Astrocyte of the spinal cord (primary cell): ENCODE data around the gene MPPED1.

Experiments
- DNase-seq: peaks from one replicate; pipeline ENCODE4 v3.0.0; 2011; ENCODE audit warnings: low read depth, low spot score
- H3K4me3 ChIP-seq: 2 replicates; pipeline ENCODE4 v1.5.1; 2011; ENCODE audit warnings: low read depth, mild to moderate bottlenecking, low read length, moderate library complexity
- in situ Hi-C: cut with HindIII; loops from 2 replicates; pipeline ENCODE4 v1.10.0; 2017; ENCODE audit warnings: low sequenced_read_pairs
- TF ChIP-seq, protein P1 (sequence below): IDR thresholded peaks from 2 replicates; pipeline ENCODE4 v1.5.1; 2012; ENCODE audit warnings: low read depth, mild to moderate bottlenecking, low read length, inconsistent platforms

The MPPED1 gene

DNA sequence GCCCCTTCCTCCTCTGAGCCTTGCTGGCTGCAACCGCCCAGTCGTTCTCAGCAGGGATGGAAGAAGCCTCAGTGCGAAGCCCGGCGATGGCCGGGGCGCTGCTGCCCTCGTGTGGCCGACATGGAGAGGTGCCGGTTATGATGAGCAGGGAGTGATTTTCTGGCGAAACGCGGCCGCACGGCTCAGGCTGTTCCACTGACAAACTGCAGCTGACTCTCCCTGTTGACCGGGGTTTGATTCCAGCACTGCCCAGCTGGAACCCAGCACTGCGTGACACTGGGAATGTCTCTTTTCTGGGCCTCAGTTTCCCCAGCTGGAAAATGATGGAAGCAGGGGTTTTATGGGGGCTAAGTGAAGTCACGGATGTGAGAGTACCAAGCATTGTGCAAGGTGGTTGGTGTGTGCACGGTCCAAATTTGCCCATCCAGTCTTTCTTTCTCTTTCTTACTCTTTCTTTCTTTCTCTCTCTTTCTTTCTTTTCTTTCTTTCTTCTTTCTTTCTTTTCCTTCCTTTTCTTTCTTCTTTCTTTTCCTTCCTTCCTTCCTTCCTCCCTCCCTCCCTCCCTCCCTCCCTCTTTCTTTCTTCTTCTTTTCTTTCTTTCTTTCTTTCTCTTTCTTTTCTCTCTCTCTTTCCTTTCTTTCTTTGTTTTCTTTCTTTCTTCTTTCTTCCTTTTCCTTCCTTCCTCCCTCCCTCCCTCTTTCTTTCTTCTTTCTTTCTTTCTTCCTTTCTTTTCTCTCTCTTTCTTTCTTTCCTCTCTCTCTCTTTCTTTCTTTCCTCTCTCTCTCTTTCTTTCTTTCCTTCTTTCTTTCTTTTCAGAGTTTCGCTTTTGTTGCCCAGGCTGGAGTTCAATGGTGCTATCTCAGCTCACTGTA lies 25.8 kb upstream of the MPPED1 start:
- TF ChIP-seq, protein P1, sequence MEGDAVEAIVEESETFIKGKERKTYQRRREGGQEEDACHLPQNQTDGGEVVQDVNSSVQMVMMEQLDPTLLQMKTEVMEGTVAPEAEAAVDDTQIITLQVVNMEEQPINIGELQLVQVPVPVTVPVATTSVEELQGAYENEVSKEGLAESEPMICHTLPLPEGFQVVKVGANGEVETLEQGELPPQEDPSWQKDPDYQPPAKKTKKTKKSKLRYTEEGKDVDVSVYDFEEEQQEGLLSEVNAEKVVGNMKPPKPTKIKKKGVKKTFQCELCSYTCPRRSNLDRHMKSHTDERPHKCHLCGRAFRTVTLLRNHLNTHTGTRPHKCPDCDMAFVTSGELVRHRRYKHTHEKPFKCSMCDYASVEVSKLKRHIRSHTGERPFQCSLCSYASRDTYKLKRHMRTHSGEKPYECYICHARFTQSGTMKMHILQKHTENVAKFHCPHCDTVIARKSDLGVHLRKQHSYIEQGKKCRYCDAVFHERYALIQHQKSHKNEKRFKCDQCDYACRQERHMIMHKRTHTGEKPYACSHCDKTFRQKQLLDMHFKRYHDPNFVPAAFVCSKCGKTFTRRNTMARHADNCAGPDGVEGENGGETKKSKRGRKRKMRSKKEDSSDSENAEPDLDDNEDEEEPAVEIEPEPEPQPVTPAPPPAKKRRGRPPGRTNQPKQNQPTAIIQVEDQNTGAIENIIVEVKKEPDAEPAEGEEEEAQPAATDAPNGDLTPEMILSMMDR: peak; percentile 94
- in situ Hi-C loops: no loop called here
- no peak overlapping the region for H3K4me3 ChIP-seq
- DNase-seq: peak; percentile 66

GRCh38 chr22:43387815-43388214 lies 24.0 kb upstream of the MPPED1 start:
- H3K4me3 ChIP-seq: no peak overlapping the region
- in situ Hi-C loops: no loop called here
- TF ChIP-seq, protein P1: no peak
- DNase-seq: no peak

DNA sequence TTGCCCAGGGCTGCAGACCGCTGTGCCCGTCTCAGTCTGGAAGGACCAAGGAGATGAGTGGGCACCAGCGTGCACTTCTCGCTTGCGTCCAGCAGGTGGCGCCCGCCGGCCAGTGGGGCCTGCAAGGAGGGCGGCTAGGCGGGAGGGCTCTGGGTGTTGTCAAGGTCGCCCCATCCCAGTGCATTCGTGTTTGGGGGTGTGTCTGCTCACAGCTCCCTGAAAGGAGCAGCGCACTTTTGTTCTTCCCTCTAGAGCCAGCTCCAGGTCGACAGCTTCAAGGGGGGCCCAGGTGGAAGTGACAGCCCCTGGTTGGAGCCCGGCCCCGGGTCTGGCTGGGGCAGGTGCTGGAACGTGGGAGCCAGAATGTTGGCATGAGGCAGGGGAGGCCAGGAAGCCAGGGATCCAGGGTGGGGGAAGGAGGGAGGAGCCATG lies 23.4 kb upstream of the MPPED1 start:
- DNase-seq: peak; percentile 46
- no peak overlapping the region for H3K4me3 ChIP-seq
- TF ChIP-seq, protein P1: peak; percentile 99
- in situ Hi-C loops: no loop called here

GRCh38 chr22:43389227-43389836 lies 22.5 kb upstream of the MPPED1 start:
- DNase-seq: no peak
- in situ Hi-C loops: no loop called here
- TF ChIP-seq, protein P1: no peak
- H3K4me3 ChIP-seq: no peak overlapping the region

- in situ Hi-C loops: no loop called here
- no peak overlapping the region for H3K4me3 ChIP-seq
- no peak for DNase-seq
- TF ChIP-seq, protein P1: no peak
Measured at GRCh38 chr22:43390166-43390565, 21.6 kb upstream of the MPPED1 start.

- no peak for DNase-seq
- in situ Hi-C loops: no loop called here
- TF ChIP-seq, protein P1: no peak
- H3K4me3 ChIP-seq: no peak overlapping the region
Measured at GRCh38 chr22:43390872-43391271, 20.9 kb upstream of the MPPED1 start.
